Osteoblast (primary cell): Measurements from ENCODE around the gene SHROOM2. TPM values are rescaled to one million over a fixed set of nuclear protein-coding genes. Genes with fewer than 3 reads are reported as not detected.

Source experiments
- DNase-seq: peaks from one replicate; pipeline ENCODE4 v3.0.0; 2011; ENCODE audit warnings: low spot score, mixed read lengths; ENCODE audit not compliant: insufficient read length; ENCODE audit errors: missing footprints
- H2AFZ ChIP-seq: 2 replicates; pipeline ENCODE4 v1.6.0; 2011; ENCODE audit warnings: mild to moderate bottlenecking, low read length
- H3K27ac ChIP-seq: 2 replicates; pipeline ENCODE4 v1.5.1; 2011; ENCODE audit warnings: mild to moderate bottlenecking, low read depth, low read length, moderate library complexity
- H3K27me3 ChIP-seq: 2 replicates; pipeline ENCODE4 v1.6.0; 2012; ENCODE audit warnings: mild to moderate bottlenecking, control low read depth, inconsistent platforms, low read length, moderate library complexity; ENCODE audit not compliant: insufficient read depth
- H3K36me3 ChIP-seq: 2 replicates; pipeline ENCODE4 v1.5.1; 2011; ENCODE audit warnings: mild to moderate bottlenecking, low read length, control low read depth, moderate library complexity; ENCODE audit not compliant: insufficient read depth
- H3K4me1 ChIP-seq: 2 replicates; pipeline ENCODE4 v1.5.1; 2011; ENCODE audit warnings: mild to moderate bottlenecking, low read length, control low read depth, moderate library complexity; ENCODE audit not compliant: insufficient read depth
- H3K4me2 ChIP-seq: 2 replicates; pipeline ENCODE4 v1.6.0; 2011; ENCODE audit warnings: mild to moderate bottlenecking, low read length; ENCODE audit not compliant: insufficient read depth
- H3K4me3 ChIP-seq: fragments of 200-600 bp; sonication (generic); 3 replicates; pipeline ENCODE4 v1.5.1; 2012; ENCODE audit warnings: mild to moderate bottlenecking, low read length, inconsistent platforms; ENCODE audit not compliant: insufficient read depth
- H3K79me2 ChIP-seq: 2 replicates; pipeline ENCODE4 v1.6.0; 2012; ENCODE audit warnings: mild to moderate bottlenecking, low read length, control low read depth, inconsistent platforms; ENCODE audit not compliant: insufficient read depth
- H3K9me3 ChIP-seq: 2 replicates; pipeline ENCODE4 v1.5.1; 2011; ENCODE audit warnings: low read depth, low read length, control low read depth
- H4K20me1 ChIP-seq: 2 replicates; pipeline ENCODE4 v1.6.0; 2012; ENCODE audit warnings: mild to moderate bottlenecking, low read length, control low read depth; ENCODE audit not compliant: insufficient read depth
- total RNA-seq: library from RNA; depleted of rRNA; stranded (reverse); fragments of >200 nt; gene quantifications from 2 replicates; pipeline ENCODE4 v1.2.3, GENCODE V29; 2012
- TF ChIP-seq, protein P1 (sequence below): IDR thresholded peaks from 2 replicates; pipeline ENCODE4 v1.5.1; 2011; ENCODE audit warnings: mild to moderate bottlenecking, low read depth, low read length, moderate library complexity; ENCODE audit errors: extremely low read depth

Gene SHROOM2
- total RNA-seq, 1 donor: 8.0 TPM

DNA sequence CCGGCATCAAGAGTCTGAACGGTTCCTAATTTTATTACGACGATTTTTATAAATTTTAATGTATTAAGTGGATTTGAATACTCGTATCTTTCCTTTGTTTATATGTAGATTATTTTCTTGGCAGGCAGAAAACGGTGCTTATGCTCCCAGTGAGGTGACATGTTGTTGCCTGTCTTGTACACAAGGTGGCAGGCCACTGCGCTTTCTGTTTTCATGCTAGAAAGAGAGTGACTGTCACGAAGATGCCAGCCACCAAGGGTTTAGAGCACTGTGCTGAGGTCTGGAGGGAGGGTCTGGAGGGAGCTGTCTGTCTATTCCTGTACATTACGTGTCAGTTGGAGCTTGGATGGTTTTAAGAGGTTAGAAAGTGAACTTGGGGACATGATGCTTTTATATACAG is 87.7 kb downstream of the SHROOM2 start:
- peak overlapping the region; percentile 58 for H3K4me2 ChIP-seq
- H3K27ac ChIP-seq: no peak overlapping the region
- H2AFZ ChIP-seq: peak overlapping the region; percentile 41
- no peak for DNase-seq
- TF ChIP-seq, protein P1, sequence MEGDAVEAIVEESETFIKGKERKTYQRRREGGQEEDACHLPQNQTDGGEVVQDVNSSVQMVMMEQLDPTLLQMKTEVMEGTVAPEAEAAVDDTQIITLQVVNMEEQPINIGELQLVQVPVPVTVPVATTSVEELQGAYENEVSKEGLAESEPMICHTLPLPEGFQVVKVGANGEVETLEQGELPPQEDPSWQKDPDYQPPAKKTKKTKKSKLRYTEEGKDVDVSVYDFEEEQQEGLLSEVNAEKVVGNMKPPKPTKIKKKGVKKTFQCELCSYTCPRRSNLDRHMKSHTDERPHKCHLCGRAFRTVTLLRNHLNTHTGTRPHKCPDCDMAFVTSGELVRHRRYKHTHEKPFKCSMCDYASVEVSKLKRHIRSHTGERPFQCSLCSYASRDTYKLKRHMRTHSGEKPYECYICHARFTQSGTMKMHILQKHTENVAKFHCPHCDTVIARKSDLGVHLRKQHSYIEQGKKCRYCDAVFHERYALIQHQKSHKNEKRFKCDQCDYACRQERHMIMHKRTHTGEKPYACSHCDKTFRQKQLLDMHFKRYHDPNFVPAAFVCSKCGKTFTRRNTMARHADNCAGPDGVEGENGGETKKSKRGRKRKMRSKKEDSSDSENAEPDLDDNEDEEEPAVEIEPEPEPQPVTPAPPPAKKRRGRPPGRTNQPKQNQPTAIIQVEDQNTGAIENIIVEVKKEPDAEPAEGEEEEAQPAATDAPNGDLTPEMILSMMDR: peak; percentile 50
- no peaks in the 10 kb centered on the region for H4K20me1 ChIP-seq
- no peaks in the 10 kb centered on the region for H3K27me3 ChIP-seq
- no peaks in the 10 kb centered on the region for H3K4me1 ChIP-seq
- H3K36me3 ChIP-seq: no peaks in the 10 kb centered on the region
- H3K4me3 ChIP-seq: no peak overlapping the region
- H3K9me3 ChIP-seq: no peaks in the 10 kb centered on the region
- H3K79me2 ChIP-seq: no peaks in the 10 kb centered on the region

DNA sequence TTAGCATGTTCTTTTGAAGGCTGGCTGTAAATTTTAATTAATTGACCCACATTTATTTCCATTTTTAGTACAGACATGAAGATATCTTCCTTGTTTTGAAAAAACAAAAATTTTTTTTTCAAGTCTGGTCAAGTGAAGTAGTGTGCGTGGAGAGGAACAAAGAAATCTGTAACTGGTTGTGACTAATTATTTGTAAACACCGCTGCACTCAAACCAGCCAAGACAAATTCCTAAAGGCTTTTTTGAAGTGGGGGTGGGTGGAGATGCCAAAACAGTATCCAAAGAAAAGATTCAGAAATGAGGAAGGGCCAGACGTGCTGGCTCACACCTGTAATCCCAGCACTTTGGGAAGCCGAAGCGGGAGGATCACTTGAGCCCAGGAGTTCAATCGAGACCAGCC is 88.3 kb downstream of the SHROOM2 start:
- Histone ChIP-seq H3K27me3 (no peaks in the 10 kb centered on the region), H3K36me3 (no peaks in the 10 kb centered on the region), H3K4me1 (no peaks in the 10 kb centered on the region), H3K79me2 (no peaks in the 10 kb centered on the region), H3K9me3 (no peaks in the 10 kb centered on the region), H3K4me3 (no peak overlapping the region), H3K4me2 (no peak overlapping the region), H3K27ac (no peak overlapping the region), H4K20me1 (no peaks in the 10 kb centered on the region), H2AFZ (no peak overlapping the region)
- TF ChIP-seq, protein P1: no peak
- DNase-seq: no peak

DNA sequence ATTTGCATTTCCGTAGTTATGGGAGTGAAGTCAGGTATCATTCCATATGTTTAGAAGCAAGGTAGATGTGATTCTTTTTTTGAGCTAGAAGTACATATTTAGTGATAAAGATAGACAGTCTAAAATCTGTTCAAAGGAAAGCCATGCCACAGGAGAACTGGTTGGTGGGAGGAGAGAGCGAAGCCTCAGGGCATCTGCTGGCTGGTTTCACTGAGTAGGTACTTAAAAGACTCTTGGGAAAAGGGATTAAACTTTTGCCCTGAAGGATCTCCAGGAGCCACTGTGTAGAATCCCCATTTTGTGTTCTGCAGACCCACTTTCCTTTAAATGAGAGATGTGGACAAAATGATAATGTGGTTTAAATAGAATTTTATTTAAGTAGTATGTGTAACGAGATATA is 89.6 kb downstream of the SHROOM2 start:
- Histone ChIP-seq H2AFZ (no peak overlapping the region), H3K9me3 (no peaks in the 10 kb centered on the region), H3K27me3 (no peaks in the 10 kb centered on the region), H3K79me2 (no peaks in the 10 kb centered on the region), H3K4me2 (no peak overlapping the region), H3K36me3 (no peaks in the 10 kb centered on the region), H4K20me1 (no peaks in the 10 kb centered on the region), H3K27ac (no peak overlapping the region), H3K4me1 (no peaks in the 10 kb centered on the region), H3K4me3 (no peak overlapping the region)
- DNase-seq: no peak
- TF ChIP-seq, protein P1: no peak

DNA sequence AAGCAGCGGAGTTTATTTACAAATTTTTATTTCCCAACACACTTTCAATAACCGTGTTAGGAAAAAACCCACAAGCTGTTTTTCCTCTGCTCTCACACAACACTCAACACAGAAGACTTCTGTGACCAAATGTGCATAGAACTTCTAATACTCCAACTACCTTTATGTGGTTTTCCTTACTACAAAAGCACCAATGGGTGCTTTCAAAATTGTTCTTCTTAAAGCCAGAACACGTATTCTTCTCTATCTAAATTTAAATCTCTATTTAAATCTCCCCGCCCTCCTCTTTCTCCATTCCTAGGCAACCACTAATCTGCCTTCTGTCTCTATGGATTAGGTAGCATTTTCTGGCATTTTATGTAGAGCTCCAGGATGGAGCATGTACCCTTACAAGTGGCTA is 90.0 kb downstream of the SHROOM2 start:
- TF ChIP-seq, protein P1: no peak
- no peaks in the 10 kb centered on the region for H3K79me2 ChIP-seq
- no peaks in the 10 kb centered on the region for H3K9me3 ChIP-seq
- DNase-seq: no peak
- no peak overlapping the region for H3K4me3 ChIP-seq
- no peak overlapping the region for H3K4me2 ChIP-seq
- no peaks in the 10 kb centered on the region for H4K20me1 ChIP-seq
- H3K27ac ChIP-seq: no peak overlapping the region
- no peaks in the 10 kb centered on the region for H3K36me3 ChIP-seq
- H2AFZ ChIP-seq: no peak overlapping the region
- H3K27me3 ChIP-seq: no peaks in the 10 kb centered on the region
- no peaks in the 10 kb centered on the region for H3K4me1 ChIP-seq
